DND-41 (cell line): ENCODE measurements around the gene RPS15.

Source experiments
- ATAC-seq: fragments of 200-7000 bp; cut with Tn5 transposase; 3 replicates; pipeline ENCODE4 v1.9.1; 2021; ENCODE audit warnings: low read depth; ENCODE audit not compliant: insufficient read depth
- DNase-seq: peaks from one replicate; pipeline ENCODE4 v3.0.0-alpha.2; 2020
- H2AFZ ChIP-seq: 2 replicates; pipeline ENCODE4 v1.6.0; 2012; ENCODE audit warnings: low read depth, low read length
- H3K27ac ChIP-seq: 2 replicates; pipeline ENCODE4 v1.5.1; 2012; ENCODE audit warnings: low read length, inconsistent platforms
- H3K27me3 ChIP-seq: fragments of 200-600 bp; sonication (generic); 2 replicates; pipeline ENCODE4 v1.6.0; 2012; ENCODE audit warnings: low read length, mild to moderate bottlenecking, inconsistent platforms; ENCODE audit not compliant: insufficient read depth, poor library complexity
- H3K36me3 ChIP-seq: 2 replicates; pipeline ENCODE4 v1.5.1; 2012; ENCODE audit warnings: low read length, inconsistent platforms; ENCODE audit not compliant: insufficient read depth
- H3K4me1 ChIP-seq: 2 replicates; pipeline ENCODE4 v1.5.1; 2012; ENCODE audit warnings: mild to moderate bottlenecking, low read length; ENCODE audit not compliant: insufficient read depth
- H3K4me2 ChIP-seq: 2 replicates; pipeline ENCODE4 v1.6.0; 2012; ENCODE audit warnings: mild to moderate bottlenecking, moderate library complexity, low read length, inconsistent platforms; ENCODE audit not compliant: insufficient read depth
- H3K4me3 ChIP-seq, 2 experiments: fragments of 200-600 bp in 1 of 2; shearing (Covaris generic) in 1 of 2; 2 replicates each; pipeline ENCODE4 v1.5.1; 2012 to 2016; ENCODE audit warnings: inconsistent platforms in 2 of 2, low read length in 2 of 2, mild to moderate bottlenecking in 2 of 2, low read depth in 1 of 2, moderate library complexity in 1 of 2
- H3K79me2 ChIP-seq: 2 replicates; pipeline ENCODE4 v1.6.0; 2012; ENCODE audit warnings: low read length, inconsistent platforms; ENCODE audit not compliant: insufficient read depth
- H3K9ac ChIP-seq: 2 replicates; pipeline ENCODE4 v1.6.0; 2012; ENCODE audit warnings: low read depth, mild to moderate bottlenecking, inconsistent platforms, low read length, moderate library complexity
- H3K9me3 ChIP-seq: 2 replicates; pipeline ENCODE4 v1.5.1; 2012; ENCODE audit warnings: low read length, moderate library complexity, mild to moderate bottlenecking, inconsistent platforms; ENCODE audit not compliant: insufficient read depth, severe bottlenecking
- H4K20me1 ChIP-seq: 2 replicates; pipeline ENCODE4 v1.6.0; 2012; ENCODE audit warnings: low read length; ENCODE audit not compliant: insufficient read depth
- CTCF ChIP-seq: IDR thresholded peaks from 2 replicates; pipeline ENCODE4 v1.5.1; 2012; ENCODE audit warnings: borderline replicate concordance, low read length, moderate library complexity, mild to moderate bottlenecking; ENCODE audit not compliant: poor library complexity, severe bottlenecking; ENCODE audit errors: extremely low read depth
- EZH2 ChIP-seq: IDR thresholded peaks from 3 replicates; pipeline ENCODE4 v1.6.1; 2012; ENCODE audit warnings: borderline replicate concordance, low read depth, mild to moderate bottlenecking, moderate library complexity, low read length, inconsistent platforms; ENCODE audit not compliant: severe bottlenecking

Gene RPS15

GRCh38 chr19:1452802-1453524, 14.8 kb downstream of the RPS15 start:
- DNase-seq, result no peak
- TF ChIP-seq EZH2 (no peak), CTCF (no peak)
- H3K9ac ChIP-seq, result no peak overlapping the region
- peaks cover 36% of the 10 kb centered on the region for H4K20me1 ChIP-seq
- no peak overlapping the region for H3K27ac ChIP-seq
- ATAC-seq, result no peak
- H3K4me3 ChIP-seq, result no peak overlapping the region
- no peaks in the 10 kb centered on the region for H3K79me2 ChIP-seq
- no peaks in the 10 kb centered on the region for H3K36me3 ChIP-seq
- no peaks in the 10 kb centered on the region for H3K9me3 ChIP-seq
- H3K27me3 ChIP-seq, result peaks cover 7% of the 10 kb centered on the region
- H3K4me1 ChIP-seq, result peaks cover 15% of the 10 kb centered on the region
- no peak overlapping the region for H3K4me2 ChIP-seq
- H2AFZ ChIP-seq, result no peak overlapping the region

DNA sequence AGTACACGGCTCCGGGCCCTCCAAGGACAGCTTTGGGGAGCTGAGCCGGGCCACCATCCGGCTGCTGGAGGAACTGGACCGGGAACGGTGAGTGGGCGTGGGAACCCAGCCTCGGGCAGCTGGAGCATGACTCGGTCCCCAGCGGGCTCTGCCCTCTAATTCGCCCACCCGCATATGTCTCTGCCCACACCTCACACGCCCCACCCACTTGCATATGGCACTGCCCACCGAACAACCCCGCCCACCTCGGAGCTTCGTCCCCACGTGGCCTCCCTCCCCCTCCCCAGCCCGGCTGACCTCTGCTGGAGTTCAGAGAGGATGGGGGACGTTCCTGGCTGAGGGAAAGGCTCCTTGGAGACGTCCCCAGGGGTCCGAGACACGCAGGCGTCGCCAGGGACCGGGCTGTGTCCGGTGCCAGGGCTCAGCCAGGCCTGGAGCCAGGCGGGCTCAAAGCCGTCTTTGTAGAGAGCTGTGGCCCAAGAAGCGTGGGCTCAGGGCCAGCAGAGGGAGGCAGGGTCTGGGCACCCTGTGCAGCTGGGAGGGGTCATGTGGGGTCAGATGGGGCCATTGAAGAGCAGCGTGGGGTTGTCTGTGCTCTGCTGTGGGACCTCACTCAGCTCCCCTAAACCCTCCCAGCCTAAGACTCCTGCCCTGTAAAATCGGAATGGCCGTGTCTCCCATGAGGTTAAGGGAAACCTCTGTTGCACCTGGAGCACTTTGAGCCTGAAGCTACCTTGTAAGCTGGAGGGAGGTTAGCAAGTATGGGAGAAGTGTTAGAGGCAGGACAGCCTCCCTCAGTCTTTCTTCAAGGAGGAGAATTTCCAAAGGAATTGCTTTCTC, 15.5 kb downstream of the RPS15 start:
- Histone ChIP-seq H3K4me1 (peaks cover 15% of the 10 kb centered on the region), H2AFZ (no peak overlapping the region), H3K79me2 (no peaks in the 10 kb centered on the region), H3K9ac (no peak overlapping the region), H3K4me2 (no peak overlapping the region), H3K27me3 (peaks cover 7% of the 10 kb centered on the region), H3K27ac (no peak overlapping the region), H3K4me3 (no peak overlapping the region), H3K36me3 (no peaks in the 10 kb centered on the region), H3K9me3 (no peaks in the 10 kb centered on the region), H4K20me1 (peaks cover 36% of the 10 kb centered on the region)
- DNase-seq (no peak), ATAC-seq (no peak)
- TF ChIP-seq EZH2 (no peak), CTCF (no peak)

DNA sequence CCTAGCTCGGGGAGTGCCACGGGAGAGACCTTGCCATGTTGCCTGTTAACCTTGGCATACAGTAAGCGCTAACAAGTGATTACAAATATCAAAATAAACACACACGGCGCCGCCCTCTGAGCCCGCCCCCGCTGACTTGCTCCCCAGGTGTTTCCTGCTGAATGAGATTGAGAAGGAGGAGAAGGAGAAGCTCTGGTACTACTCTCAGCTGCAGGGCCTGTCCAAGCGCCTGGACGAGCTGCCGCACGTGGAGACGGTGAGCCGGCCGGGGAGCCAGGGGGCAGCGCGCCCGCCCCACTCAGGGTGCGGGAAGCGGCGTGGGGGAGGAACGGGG, 16.8 kb downstream of the RPS15 start:
- TF ChIP-seq CTCF, result no peak
- TF ChIP-seq EZH2, result no peak
- DNase-seq (peak; percentile 46), ATAC-seq (peak; percentile 41)
- H3K36me3 ChIP-seq, result peaks cover under 1% of the 10 kb centered on the region
- H3K4me2 ChIP-seq, result 0 out of 2 replicates have a peak overlapping the region, but pooled peaks have one; percentile 41
- no peaks in the 10 kb centered on the region for H3K9me3 ChIP-seq
- H3K79me2 ChIP-seq, result no peaks in the 10 kb centered on the region
- no peak overlapping the region for H3K4me3 ChIP-seq
- no peak overlapping the region for H3K27ac ChIP-seq
- peaks cover 44% of the 10 kb centered on the region for H4K20me1 ChIP-seq
- H2AFZ ChIP-seq, result no peak overlapping the region
- H3K4me1 ChIP-seq, result peaks cover 15% of the 10 kb centered on the region
- H3K27me3 ChIP-seq, result peaks cover 7% of the 10 kb centered on the region
- no peak overlapping the region for H3K9ac ChIP-seq
